Neutrophil (primary cell): ENCODE results near the gene RAB7A.
"Not testable (repeated sequence)": the region's sequence is repeated elsewhere in the genome, so short reads cannot be mapped to it uniquely, and the experiment has no call there.

Experiments
- H3K27ac ChIP-seq: fragments of 200-600 bp; sonication (generic); 2 replicates; pipeline ENCODE4 v1.5.1; 2016; ENCODE audit warnings: mild to moderate bottlenecking, moderate library complexity
- H3K27me3 ChIP-seq: fragments of 200-600 bp; sonication (generic); 2 replicates; pipeline ENCODE4 v1.6.0; 2016; ENCODE audit warnings: mild to moderate bottlenecking
- H3K36me3 ChIP-seq: fragments of 200-600 bp; sonication (generic); 2 replicates; pipeline ENCODE4 v1.5.1; 2017
- H3K4me1 ChIP-seq, 2 experiments: fragments of 200-600 bp in 1 of 2; sonication (generic) in 1 of 2; 1 replicate in 1 of 2; 2 replicates in 1 of 2; pipeline versions ENCODE4 v1.5.1 to v1.6.1; 2013 to 2016; ENCODE audit warnings: low read depth in 1 of 2, low read length in 1 of 2, mild to moderate bottlenecking in 1 of 2, moderate library complexity in 1 of 2; ENCODE audit not compliant: control insufficient read depth in 1 of 2, insufficient read depth in 1 of 2
- H3K4me3 ChIP-seq, 2 experiments: fragments of 200-600 bp in 1 of 2; sonication (generic) in 1 of 2; 1 replicate in 1 of 2; 2 replicates in 1 of 2; pipeline ENCODE4 v1.5.1; 2013 to 2016; ENCODE audit warnings: low read depth in 1 of 2, low read length in 1 of 2, mild to moderate bottlenecking in 1 of 2, moderate library complexity in 1 of 2
- H3K9me3 ChIP-seq: fragments of 200-600 bp; sonication (generic); 2 replicates; pipeline ENCODE4 v1.5.1; 2016
- CTCF ChIP-seq: fragments of 200-600 bp; sonication (generic); IDR thresholded peaks from 2 replicates; pipeline ENCODE4 v1.5.1; 2016; ENCODE audit warnings: antibody characterized with exemption

RAB7A gene

GRCh38 chr3:128714887-128715491 lies 11.0 kb upstream of the RAB7A start:
- H3K36me3 ChIP-seq, result no peaks in the 10 kb centered on the region
- TF ChIP-seq CTCF, result peak; percentile 51
- H3K9me3 ChIP-seq, result no peaks in the 10 kb centered on the region
- peak overlapping the region; percentile 87 for H3K27ac ChIP-seq
- H3K4me3 ChIP-seq, result peak overlapping the region; percentile 27 to 33
- peaks cover 66 to 69% of the 10 kb centered on the region in 2 experiments for H3K4me1 ChIP-seq
- H3K27me3 ChIP-seq, result no peaks in the 10 kb centered on the region

GRCh38 chr3:128718892-128719291 lies 7.1 kb upstream of the RAB7A start:
- H3K27ac ChIP-seq, result peak overlapping the region; percentile 82
- H3K4me1 ChIP-seq, result peaks cover 56 to 59% of the 10 kb centered on the region in 2 experiments
- not testable (repeated sequence) for H3K27me3 ChIP-seq, H3K36me3 ChIP-seq, H3K9me3 ChIP-seq
- peak overlapping the region in 1 of 2 experiments; percentile 14 for H3K4me3 ChIP-seq

- Histone ChIP-seq H3K27me3 (no peaks in the 10 kb centered on the region), H3K27ac (no peak overlapping the region), H3K4me3 (no peak overlapping the region), H3K9me3 (no peaks in the 10 kb centered on the region), H3K36me3 (no peaks in the 10 kb centered on the region), H3K4me1 (peaks cover 44 to 46% of the 10 kb centered on the region in 2 experiments)
- no peak for TF ChIP-seq CTCF
These were observed 5.1 kb upstream of the RAB7A start for GRCh38 chr3:128720891-128721290.

GRCh38 chr3:128723477-128723876 lies 2.5 kb upstream of the RAB7A start:
- Histone ChIP-seq H3K4me3 (no peak overlapping the region), H3K4me1 (peaks cover 36 to 38% of the 10 kb centered on the region in 2 experiments), H3K9me3 (no peaks in the 10 kb centered on the region), H3K27ac (no peak overlapping the region), H3K27me3 (no peaks in the 10 kb centered on the region), H3K36me3 (no peaks in the 10 kb centered on the region)
- TF ChIP-seq CTCF, result no peak

GRCh38 chr3:128725547-128726022 lies 398 bp upstream of the RAB7A start:
- H3K4me3 ChIP-seq, result peak overlapping the region; percentile 82 to 95

More at GRCh38 chr3:128725547-128726022, 398 bp upstream of the RAB7A start:
- peak; percentile 30 for TF ChIP-seq CTCF
- Histone ChIP-seq H3K36me3 (peaks cover 4% of the 10 kb centered on the region), H3K4me1 (peaks cover 43% of the 10 kb centered on the region in 2 experiments), H3K27ac (peak overlapping the region; percentile 95), H3K27me3 (no peaks in the 10 kb centered on the region), H3K9me3 (no peaks in the 10 kb centered on the region)
